HEK293 (cell line): ENCODE data around the gene NSG1.

ENCODE experiments used
- CTCF ChIA-PET: fragments of 350-600 bp; formaldehyde crosslinking; extraction: SDS; loops from one replicate; lab custom pipeline; 2021; ENCODE audit warnings: antibody characterized with exemption; lab: Yijun Ruan, JAX
- POLR2A ChIA-PET: fragments of 300-600 bp; formaldehyde crosslinking; extraction: SDS; loops from one replicate; lab custom pipeline; 2020; ENCODE audit warnings: antibody characterized with exemption, inconsistent platforms; lab: Yijun Ruan, JAX
- H3K27ac ChIP-seq: fragments of 200-500 bp; sonication (Bioruptor generic); 2 replicates; pipeline ENCODE4 v1.5.1; 2014; ENCODE audit warnings: low read depth, low read length, control low read depth, inconsistent platforms; ENCODE audit errors: extremely low read depth
- H3K36me3 ChIP-seq, 2 experiments: fragments of 200-500 bp in 1 of 2; sonication (Bioruptor generic) in 1 of 2; 1 replicate in 1 of 2; 2 replicates in 1 of 2; pipeline ENCODE4 v1.5.1; 2014 to 2017; ENCODE audit warnings: inconsistent platforms in 2 of 2, low read length in 2 of 2; ENCODE audit not compliant: control insufficient read depth in 2 of 2, insufficient read depth in 1 of 2
- H3K4me1 ChIP-seq: fragments of 200-500 bp; sonication (Bioruptor generic); 2 replicates; pipeline ENCODE4 v1.5.1; 2014; ENCODE audit warnings: mild to moderate bottlenecking, low read length, inconsistent platforms; ENCODE audit not compliant: control insufficient read depth, insufficient read depth
- H3K4me3 ChIP-seq: 2 replicates; pipeline ENCODE4 v1.5.1; 2011; ENCODE audit warnings: low read depth, mild to moderate bottlenecking, control low read depth, low read length, moderate library complexity
- H3K9me3 ChIP-seq: fragments of 200-500 bp; sonication (Bioruptor generic); 2 replicates; pipeline ENCODE4 v1.5.1; 2014; ENCODE audit warnings: low read depth, low read length, inconsistent platforms; ENCODE audit not compliant: control insufficient read depth, insufficient read depth
- MYNN ChIP-seq: fragments of 450-650 bp; formaldehyde crosslinking; IDR thresholded peaks from 2 replicates; pipeline ENCODE4 v1.5.1; 2016; ENCODE audit warnings: missing biosample characterization, missing genetic modification characterization, borderline replicate concordance
- SP2 ChIP-seq: fragments of 450-650 bp; formaldehyde crosslinking; IDR thresholded peaks from 2 replicates; pipeline ENCODE4 v1.5.1; 2016; ENCODE audit warnings: missing biosample characterization, missing genetic modification characterization
- TSHZ1 ChIP-seq: fragments of 450-650 bp; formaldehyde crosslinking; IDR thresholded peaks from 2 replicates; pipeline ENCODE4 v1.5.1; 2016; ENCODE audit warnings: missing biosample characterization, missing genetic modification characterization, borderline replicate concordance
- ZFP3 ChIP-seq: fragments of 450-650 bp; formaldehyde crosslinking; IDR thresholded peaks from 2 replicates; pipeline ENCODE4 v1.5.1; 2016; ENCODE audit warnings: low read depth, missing biosample characterization, missing genetic modification characterization
- ZNF138 ChIP-seq: fragments of 450-650 bp; formaldehyde crosslinking; IDR thresholded peaks from 2 replicates; pipeline ENCODE4 v1.5.1; 2016; ENCODE audit warnings: missing biosample characterization, missing genetic modification characterization, borderline replicate concordance
- ZNF175 ChIP-seq: fragments of 450-650 bp; formaldehyde crosslinking; IDR thresholded peaks from 2 replicates; pipeline ENCODE4 v1.5.1; 2016; ENCODE audit warnings: missing biosample characterization, missing genetic modification characterization
- ZNF18 ChIP-seq: fragments of 450-650 bp; formaldehyde crosslinking; IDR thresholded peaks from 2 replicates; pipeline ENCODE4 v1.5.1; 2016; ENCODE audit warnings: missing biosample characterization, missing genetic modification characterization
- ZNF184 ChIP-seq: fragments of 450-650 bp; IDR thresholded peaks from 2 replicates; pipeline ENCODE4 v1.5.1; 2018; ENCODE audit warnings: missing biosample characterization, mild to moderate bottlenecking, missing genetic modification characterization
- ZNF23 ChIP-seq: fragments of 450-650 bp; formaldehyde crosslinking; IDR thresholded peaks from 2 replicates; pipeline ENCODE4 v1.5.1; 2016; ENCODE audit warnings: missing biosample characterization, missing genetic modification characterization, borderline replicate concordance
- ZNF26 ChIP-seq: fragments of 450-650 bp; formaldehyde crosslinking; IDR thresholded peaks from 2 replicates; pipeline ENCODE4 v1.5.1; 2016; ENCODE audit warnings: missing biosample characterization, missing genetic modification characterization
- ZNF549 ChIP-seq: fragments of 450-650 bp; IDR thresholded peaks from 2 replicates; pipeline ENCODE4 v1.5.1; 2018; ENCODE audit warnings: missing biosample characterization, missing genetic modification characterization, mild to moderate bottlenecking, inconsistent platforms, moderate library complexity
- ZNF600 ChIP-seq: fragments of 450-650 bp; formaldehyde crosslinking; IDR thresholded peaks from 2 replicates; pipeline ENCODE4 v1.5.1; 2016; ENCODE audit warnings: missing biosample characterization, missing genetic modification characterization
- ZNF626 ChIP-seq: fragments of 450-650 bp; sonication (Bioruptor Pico); formaldehyde crosslinking; IDR thresholded peaks from 2 replicates; pipeline ENCODE4 v1.5.1; 2018; ENCODE audit warnings: missing biosample characterization, missing genetic modification characterization, inconsistent platforms
- ZNF664 ChIP-seq: fragments of 450-650 bp; formaldehyde crosslinking; IDR thresholded peaks from 2 replicates; pipeline ENCODE4 v1.5.1; 2016; ENCODE audit warnings: missing biosample characterization, missing genetic modification characterization
- ZNF768 ChIP-seq: fragments of 450-650 bp; formaldehyde crosslinking; IDR thresholded peaks from 2 replicates; pipeline ENCODE4 v1.5.1; 2018; ENCODE audit warnings: missing biosample characterization, mild to moderate bottlenecking, missing genetic modification characterization
- TF ChIP-seq, protein P1 (sequence below): fragments of 450-650 bp; IDR thresholded peaks from 2 replicates; pipeline ENCODE4 v1.5.1; 2018; ENCODE audit warnings: missing biosample characterization, mild to moderate bottlenecking, missing genetic modification characterization
- TF ChIP-seq, protein P2 (sequence below): fragments of 450-650 bp; formaldehyde crosslinking; IDR thresholded peaks from 2 replicates; pipeline ENCODE4 v1.5.1; 2016; ENCODE audit warnings: missing biosample characterization, missing genetic modification characterization
- TF ChIP-seq, protein P3 (sequence below): sonication (generic); formaldehyde crosslinking; IDR thresholded peaks from 2 replicates; pipeline ENCODE4 v1.8.1; 2022; ENCODE audit warnings: mild to moderate bottlenecking, moderate library complexity, missing genetic modification reagents
- TF ChIP-seq, protein P4 (sequence below): fragments of 450-650 bp; formaldehyde crosslinking; IDR thresholded peaks from 2 replicates; pipeline ENCODE4 v1.5.1; 2016; ENCODE audit warnings: missing biosample characterization, missing genetic modification characterization

The NSG1 gene

GRCh38 chr4:4362991-4363697 lies 23.8 kb upstream of the NSG1 start:
- TF ChIP-seq ZNF175 (tag by site-specific recombination), result no peak
- no peak for TF ChIP-seq ZNF549 (tag by site-specific recombination)
- TF ChIP-seq, protein P1, sequence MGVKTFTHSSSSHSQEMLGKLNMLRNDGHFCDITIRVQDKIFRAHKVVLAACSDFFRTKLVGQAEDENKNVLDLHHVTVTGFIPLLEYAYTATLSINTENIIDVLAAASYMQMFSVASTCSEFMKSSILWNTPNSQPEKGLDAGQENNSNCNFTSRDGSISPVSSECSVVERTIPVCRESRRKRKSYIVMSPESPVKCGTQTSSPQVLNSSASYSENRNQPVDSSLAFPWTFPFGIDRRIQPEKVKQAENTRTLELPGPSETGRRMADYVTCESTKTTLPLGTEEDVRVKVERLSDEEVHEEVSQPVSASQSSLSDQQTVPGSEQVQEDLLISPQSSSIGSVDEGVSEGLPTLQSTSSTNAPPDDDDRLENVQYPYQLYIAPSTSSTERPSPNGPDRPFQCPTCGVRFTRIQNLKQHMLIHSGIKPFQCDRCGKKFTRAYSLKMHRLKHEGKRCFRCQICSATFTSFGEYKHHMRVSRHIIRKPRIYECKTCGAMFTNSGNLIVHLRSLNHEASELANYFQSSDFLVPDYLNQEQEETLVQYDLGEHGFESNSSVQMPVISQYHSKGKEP (tag by site-specific recombination), result no peak
- POLR2A ChIA-PET, result no interaction called here
- Histone ChIP-seq H3K4me1 (no peaks in the 10 kb centered on the region), H3K9me3 (no peaks in the 10 kb centered on the region), H3K36me3 (no peaks in the 10 kb centered on the region), H3K27ac (no peak overlapping the region), H3K4me3 (no peak overlapping the region)
- CTCF ChIA-PET, result no interaction called here

GRCh38 chr4:4364061-4364460 lies 22.8 kb upstream of the NSG1 start:
- ChIA-PET CTCF (no interaction called here), POLR2A (no interaction called here)
- H3K36me3 ChIP-seq, result no peaks in the 10 kb centered on the region
- no peak overlapping the region for H3K4me3 ChIP-seq
- H3K4me1 ChIP-seq, result no peaks in the 10 kb centered on the region
- no peak overlapping the region for H3K27ac ChIP-seq
- H3K9me3 ChIP-seq, result no peaks in the 10 kb centered on the region
- TF ChIP-seq ZFP3 (tag by site-specific recombination) (no peak), MYNN (tag by site-specific recombination) (no peak), ZNF23 (tag by site-specific recombination) (no peak), ZNF26 (no peak), ZNF184 (tag by site-specific recombination) (no peak), ZNF664 (tag by site-specific recombination) (no peak), ZNF768 (no peak), ZNF18 (tag by site-specific recombination) (no peak), TSHZ1 (no peak), SP2 (tag by site-specific recombination) (no peak), ZNF600 (tag by site-specific recombination) (no peak), ZNF138 (tag by site-specific recombination) (no peak), ZNF626 (tag by site-specific recombination) (no peak), ZNF549 (tag by site-specific recombination) (no peak)
- TF ChIP-seq, protein P2, sequence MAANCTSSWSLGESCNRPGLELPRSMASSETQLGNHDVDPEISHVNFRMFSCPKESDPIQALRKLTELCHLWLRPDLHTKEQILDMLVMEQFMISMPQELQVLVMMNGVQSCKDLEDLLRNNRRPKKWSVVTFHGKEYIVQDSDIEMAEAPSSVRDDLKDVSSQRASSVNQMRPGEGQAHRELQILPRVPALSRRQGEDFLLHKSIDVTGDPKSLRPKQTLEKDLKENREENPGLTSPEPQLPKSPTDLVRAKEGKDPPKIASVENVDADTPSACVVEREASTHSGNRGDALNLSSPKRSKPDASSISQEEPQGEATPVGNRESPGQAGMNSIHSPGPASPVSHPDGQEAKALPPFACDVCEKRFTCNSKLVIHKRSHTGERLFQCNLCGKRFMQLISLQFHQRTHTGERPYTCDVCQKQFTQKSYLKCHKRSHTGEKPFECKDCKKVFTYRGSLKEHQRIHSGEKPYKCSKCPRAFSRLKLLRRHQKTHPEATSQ (tag by site-specific recombination), result no peak
- TF ChIP-seq, protein P3, sequence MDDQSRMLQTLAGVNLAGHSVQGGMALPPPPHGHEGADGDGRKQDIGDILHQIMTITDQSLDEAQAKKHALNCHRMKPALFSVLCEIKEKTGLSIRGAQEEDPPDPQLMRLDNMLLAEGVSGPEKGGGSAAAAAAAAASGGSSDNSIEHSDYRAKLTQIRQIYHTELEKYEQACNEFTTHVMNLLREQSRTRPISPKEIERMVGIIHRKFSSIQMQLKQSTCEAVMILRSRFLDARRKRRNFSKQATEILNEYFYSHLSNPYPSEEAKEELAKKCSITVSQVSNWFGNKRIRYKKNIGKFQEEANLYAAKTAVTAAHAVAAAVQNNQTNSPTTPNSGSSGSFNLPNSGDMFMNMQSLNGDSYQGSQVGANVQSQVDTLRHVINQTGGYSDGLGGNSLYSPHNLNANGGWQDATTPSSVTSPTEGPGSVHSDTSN (CRISPR knock-in tag), result no peak
- TF ChIP-seq, protein P4, sequence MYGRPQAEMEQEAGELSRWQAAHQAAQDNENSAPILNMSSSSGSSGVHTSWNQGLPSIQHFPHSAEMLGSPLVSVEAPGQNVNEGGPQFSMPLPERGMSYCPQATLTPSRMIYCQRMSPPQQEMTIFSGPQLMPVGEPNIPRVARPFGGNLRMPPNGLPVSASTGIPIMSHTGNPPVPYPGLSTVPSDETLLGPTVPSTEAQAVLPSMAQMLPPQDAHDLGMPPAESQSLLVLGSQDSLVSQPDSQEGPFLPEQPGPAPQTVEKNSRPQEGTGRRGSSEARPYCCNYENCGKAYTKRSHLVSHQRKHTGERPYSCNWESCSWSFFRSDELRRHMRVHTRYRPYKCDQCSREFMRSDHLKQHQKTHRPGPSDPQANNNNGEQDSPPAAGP (tag by site-specific recombination), result no peak
- TF ChIP-seq, protein P1 (tag by site-specific recombination), result no peak
